Measurements from ENCODE around the gene TMEM145.
"Not testable (repeated sequence)": the region's sequence is repeated elsewhere in the genome, so short reads cannot be mapped to it uniquely, and the experiment has no call there.

TMEM145 gene

GRCh38 chr19:42339126-42339860, 26.2 kb downstream of the TMEM145 start:
- DNase-seq: not testable (repeated sequence)

GRCh38 chr19:42339922-42340321, 26.8 kb downstream of the TMEM145 start:
- not testable (repeated sequence) for DNase-seq

- no peak for DNase-seq
Measured at GRCh38 chr19:42343344-42344110, 30.4 kb downstream of the TMEM145 start.

GRCh38 chr19:42344336-42344893, 31.3 kb downstream of the TMEM145 start:
- DNase-seq: no peak

GRCh38 chr19:42345191-42345812, 32.2 kb downstream of the TMEM145 start:
- DNase-seq: no peak

GRCh38 chr19:42348211-42348610, 35.1 kb downstream of the TMEM145 start:
- DNase-seq: no peak

- DNase-seq: no peak
Measured at GRCh38 chr19:42349378-42350107, 36.4 kb downstream of the TMEM145 start.

- no peak for DNase-seq
Measured at GRCh38 chr19:42350417-42350816, 37.3 kb downstream of the TMEM145 start.

- no peak for DNase-seq
Measured at GRCh38 chr19:42351079-42351735, 38.1 kb downstream of the TMEM145 start.

GRCh38 chr19:42352301-42353259, 39.5 kb downstream of the TMEM145 start:
- peak; percentile 50 for DNase-seq

- no peak for DNase-seq
Measured at GRCh38 chr19:42353341-42354015, 40.4 kb downstream of the TMEM145 start.

GRCh38 chr19:42355896-42356295, 42.8 kb downstream of the TMEM145 start:
- no peak for DNase-seq

- no peak for DNase-seq
Measured at GRCh38 chr19:42356686-42357085, 43.6 kb downstream of the TMEM145 start.

- no peak for DNase-seq
Measured at GRCh38 chr19:42357290-42357689, 44.2 kb downstream of the TMEM145 start.

GRCh38 chr19:42360787-42361544, 47.9 kb downstream of the TMEM145 start:
- no peak for DNase-seq

GRCh38 chr19:42361545-42361910, 48.4 kb downstream of the TMEM145 start:
- no peak for DNase-seq

- no peak for DNase-seq
Measured at GRCh38 chr19:42362342-42362741, 49.2 kb downstream of the TMEM145 start.

- no peak for DNase-seq
Measured at GRCh38 chr19:42362891-42363440, 49.9 kb downstream of the TMEM145 start.

GRCh38 chr19:42363614-42364346, 50.7 kb downstream of the TMEM145 start:
- DNase-seq: no peak
